AG08396 (cell line): ENCODE results near the gene PWWP2B.
A peak's percentile ranks its signal among the peaks of the same experiment; 100 is the strongest.
"Not testable (repeated sequence)": the region's sequence is repeated elsewhere in the genome, so short reads cannot be mapped to it uniquely, and the experiment has no call there.

ENCODE experiments used
- DNase-seq: peaks from one replicate; pipeline ENCODE4 v3.0.0; 2012; ENCODE audit warnings: low spot score, mixed read lengths

The PWWP2B gene

GRCh38 chr10:132382231-132382922 lies 14.6 kb upstream of the PWWP2B start:
- no peak for DNase-seq

GRCh38 chr10:132383101-132383500 lies 13.9 kb upstream of the PWWP2B start:
- DNase-seq = no peak

GRCh38 chr10:132383751-132384196 lies 13.2 kb upstream of the PWWP2B start:
- no peak for DNase-seq

- no peak for DNase-seq
Measured at GRCh38 chr10:132384618-132385388, 12.2 kb upstream of the PWWP2B start.

DNA sequence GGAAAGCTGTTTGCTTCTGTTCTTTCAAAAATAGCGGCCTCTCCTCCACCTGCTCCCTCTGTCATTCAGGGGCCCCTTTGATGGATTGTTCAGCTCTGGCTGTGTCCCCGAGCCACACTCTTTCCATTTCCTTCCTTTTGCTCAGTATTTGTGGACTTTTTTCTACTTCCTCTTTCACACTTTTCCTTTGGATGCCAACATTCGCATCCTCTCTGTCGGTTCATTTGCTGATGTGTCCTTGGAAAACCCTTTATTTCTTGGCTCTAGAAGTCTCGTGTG lies 11.7 kb upstream of the PWWP2B start:
- DNase-seq = no peak

DNA sequence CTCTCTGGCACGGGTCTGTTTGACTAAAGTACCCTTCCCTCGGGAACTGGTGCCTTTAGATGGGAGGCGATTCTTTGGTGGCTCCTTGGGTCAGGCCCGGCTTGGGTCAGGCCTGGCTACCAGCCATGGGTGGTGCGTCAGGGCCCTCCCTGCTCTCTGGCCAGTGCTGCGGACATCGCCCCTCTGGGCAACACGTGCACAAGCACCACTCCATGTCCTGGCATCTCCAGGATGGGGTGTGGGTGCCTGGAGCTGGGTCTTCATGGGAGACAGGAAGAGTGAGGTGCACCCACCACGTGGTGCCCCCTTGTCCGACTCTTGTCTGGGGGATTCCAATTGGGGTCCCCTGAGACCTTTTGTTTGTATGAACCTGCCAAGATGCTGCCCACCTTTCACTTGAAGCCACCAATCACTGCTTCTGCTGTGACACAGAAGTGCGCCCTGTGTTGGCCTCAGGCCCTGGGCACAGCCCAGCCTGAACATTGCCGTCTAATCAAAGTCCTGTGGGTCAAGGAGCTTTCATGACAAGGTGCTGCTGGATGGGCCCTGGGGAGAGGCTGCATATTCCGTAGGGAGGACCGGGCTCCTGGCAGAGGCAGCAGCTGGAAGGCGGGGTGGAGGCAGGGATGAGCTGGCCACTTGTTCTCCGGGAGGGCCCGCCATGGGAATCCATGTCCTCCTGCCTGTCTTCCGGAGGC lies 11.1 kb upstream of the PWWP2B start:
- DNase-seq = no peak

GRCh38 chr10:132386419-132386831 lies 10.6 kb upstream of the PWWP2B start:
- DNase-seq = no peak

DNA sequence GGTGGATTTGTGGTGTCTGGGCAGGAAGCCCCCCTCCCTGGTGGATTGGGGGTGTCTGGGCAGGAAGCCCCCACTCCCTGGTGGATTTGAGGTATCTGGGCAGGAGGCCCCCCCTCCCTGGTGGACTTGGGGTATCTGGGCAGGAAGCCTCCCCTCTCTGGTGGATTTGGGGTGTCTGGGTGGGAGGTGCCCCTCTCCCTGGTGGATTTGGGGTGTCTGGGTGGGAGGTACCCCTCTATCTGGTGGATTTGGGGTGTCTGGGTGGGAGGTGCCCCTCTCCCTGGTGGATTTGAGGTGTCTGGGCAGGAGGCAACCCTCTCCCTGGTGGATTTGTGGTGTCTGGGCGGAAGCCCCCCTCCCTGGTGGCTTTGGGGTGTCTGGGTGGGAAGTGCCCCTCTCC lies 10.1 kb upstream of the PWWP2B start:
- not testable (repeated sequence) for DNase-seq

- peak; percentile 94 for DNase-seq
Measured at GRCh38 chr10:132387764-132388210, 9.2 kb upstream of the PWWP2B start.

GRCh38 chr10:132388891-132389432 lies 8.0 kb upstream of the PWWP2B start:
- DNase-seq = peak; percentile 69

DNA sequence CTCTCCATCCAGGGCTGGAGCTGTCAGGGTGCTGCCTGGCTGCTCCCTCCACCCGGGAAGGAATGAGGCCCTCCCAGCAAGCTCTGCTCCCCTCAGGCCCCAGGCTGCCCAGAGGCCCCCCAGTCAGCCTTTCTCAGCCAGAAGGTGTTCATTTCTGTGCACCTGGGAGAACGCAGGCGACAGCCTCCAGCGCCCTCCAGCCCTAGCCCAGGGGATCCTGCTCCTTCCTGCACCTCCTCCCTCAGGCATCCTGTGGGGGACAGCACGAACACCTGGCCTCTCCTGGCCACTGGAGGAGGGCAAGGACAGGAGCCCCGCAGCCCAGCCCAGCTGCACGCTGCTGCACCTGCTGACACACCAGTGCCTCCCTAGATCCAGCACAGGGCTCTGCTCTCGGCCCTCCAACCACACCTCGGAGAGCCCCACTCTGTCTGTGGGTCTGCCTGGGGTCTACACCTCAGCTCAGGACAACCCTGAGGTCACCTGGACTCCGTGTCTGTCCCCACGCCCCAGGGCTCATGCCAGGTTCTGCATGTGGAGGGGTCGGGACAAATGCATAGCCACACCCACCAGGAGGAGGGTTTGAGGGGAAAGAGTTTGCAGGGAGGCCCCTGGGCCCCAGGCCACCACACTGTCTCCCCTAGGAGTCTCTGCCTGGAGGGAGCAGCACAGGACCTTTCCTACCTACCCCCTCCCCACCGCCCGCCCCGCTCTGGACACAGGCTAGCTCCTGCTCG lies 7.4 kb upstream of the PWWP2B start:
- DNase-seq = no peak

DNA sequence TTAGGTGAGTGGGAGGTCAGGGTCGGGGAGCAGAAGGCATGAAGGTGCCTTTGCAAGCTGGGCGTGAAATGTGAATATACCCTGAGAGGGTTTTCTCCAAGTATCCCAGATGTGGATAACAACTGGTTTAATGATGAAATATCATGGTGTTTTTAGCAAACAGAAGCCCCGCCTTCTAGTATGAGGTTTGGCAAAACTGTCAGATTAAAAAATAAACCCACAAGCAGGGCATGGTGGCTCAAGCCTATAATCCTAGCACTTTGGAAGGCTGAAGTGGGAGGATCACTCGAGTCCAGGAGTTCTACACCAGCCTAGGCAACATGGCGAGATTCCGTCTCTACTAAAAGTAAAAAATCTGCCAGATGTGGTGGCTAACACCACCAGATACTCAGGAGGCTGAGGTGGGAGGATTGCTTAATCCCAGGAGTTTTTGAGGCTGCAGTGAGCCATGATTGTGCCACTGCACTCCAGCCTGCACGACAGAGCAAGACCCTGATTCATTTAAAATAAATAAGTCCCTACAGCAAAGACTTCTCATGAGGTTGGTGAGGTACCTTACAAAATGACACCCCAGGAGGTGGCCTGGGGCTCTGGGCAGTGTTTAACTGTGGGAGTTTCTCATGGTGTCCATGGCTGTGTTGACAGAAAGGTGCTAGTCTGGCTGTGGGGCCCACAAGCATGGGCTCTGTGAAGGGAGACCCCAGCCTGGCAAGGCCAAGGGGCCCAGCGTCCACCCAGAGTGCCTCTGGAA lies 6.7 kb upstream of the PWWP2B start:
- DNase-seq = no peak

DNA sequence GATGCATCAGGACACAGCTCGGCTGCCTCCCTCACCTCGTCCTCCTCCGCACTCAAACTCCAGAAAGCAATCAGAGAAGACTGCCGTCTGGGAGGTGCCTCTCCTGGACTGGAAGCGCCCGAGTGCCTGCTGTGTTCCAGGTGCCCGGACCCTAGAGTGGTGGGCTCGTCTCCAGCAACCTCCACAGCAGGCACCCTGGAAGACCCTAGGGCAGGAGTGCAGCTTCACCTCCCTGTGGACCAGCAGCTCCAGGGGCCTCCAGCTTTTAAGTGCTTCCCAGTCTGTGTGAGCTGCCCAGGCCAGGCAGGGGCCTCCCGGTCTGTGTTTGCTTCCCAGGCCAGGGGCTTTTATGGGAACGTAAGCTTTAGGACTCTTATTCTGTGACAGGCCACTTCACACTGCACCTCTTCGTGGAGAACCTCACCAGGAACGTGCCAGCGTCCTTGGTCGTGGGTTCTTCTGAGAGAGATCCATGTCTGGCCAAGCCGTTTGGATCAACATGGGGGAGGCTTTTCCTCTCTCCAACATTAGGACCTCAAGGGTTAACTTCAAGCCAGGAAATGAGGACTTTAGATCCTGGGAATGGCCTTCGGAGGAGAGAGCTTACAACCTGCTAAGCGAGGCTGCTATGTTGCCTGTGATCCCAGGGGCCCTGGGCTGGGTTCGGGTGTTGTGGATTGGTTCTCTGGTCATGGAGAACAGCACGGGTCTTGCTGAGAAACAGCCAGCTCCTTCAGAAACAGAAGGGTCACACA lies 5.9 kb upstream of the PWWP2B start:
- no peak for DNase-seq

- no peak for DNase-seq
Measured at GRCh38 chr10:132391676-132392020, 5.4 kb upstream of the PWWP2B start.

DNA sequence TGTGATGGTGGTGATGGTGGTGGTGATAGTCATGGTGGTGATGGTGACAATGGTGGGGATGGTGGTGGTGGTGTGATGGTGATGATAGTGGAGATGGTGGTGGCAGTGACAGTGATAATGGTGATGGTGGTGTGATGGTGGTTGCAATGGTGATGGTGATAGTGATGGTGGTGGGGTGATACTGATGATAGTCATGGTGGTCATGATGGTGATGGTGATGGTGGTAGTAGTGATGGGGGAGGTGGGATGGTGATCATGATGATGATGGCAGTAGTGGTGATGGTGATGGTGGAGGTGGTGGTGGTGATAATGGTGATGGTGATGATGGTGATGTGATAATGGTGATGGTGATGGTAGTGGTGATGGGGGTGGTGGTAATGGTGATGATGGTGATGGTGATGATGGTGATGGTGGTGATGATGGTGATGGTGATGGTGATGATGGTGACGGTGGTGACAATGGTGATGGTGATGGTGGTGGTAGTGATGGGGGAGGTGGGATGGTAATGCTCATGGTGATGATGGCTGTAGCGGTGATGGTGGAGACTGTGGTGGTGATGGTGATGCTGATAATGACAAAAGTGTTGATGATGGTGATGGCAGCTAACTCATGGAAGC lies 4.7 kb upstream of the PWWP2B start:
- DNase-seq = no peak

- peak; percentile 66 for DNase-seq
Measured at GRCh38 chr10:132392811-132393694, 3.9 kb upstream of the PWWP2B start.

- no peak for DNase-seq
Measured at GRCh38 chr10:132393695-132394181, 3.3 kb upstream of the PWWP2B start.

DNA sequence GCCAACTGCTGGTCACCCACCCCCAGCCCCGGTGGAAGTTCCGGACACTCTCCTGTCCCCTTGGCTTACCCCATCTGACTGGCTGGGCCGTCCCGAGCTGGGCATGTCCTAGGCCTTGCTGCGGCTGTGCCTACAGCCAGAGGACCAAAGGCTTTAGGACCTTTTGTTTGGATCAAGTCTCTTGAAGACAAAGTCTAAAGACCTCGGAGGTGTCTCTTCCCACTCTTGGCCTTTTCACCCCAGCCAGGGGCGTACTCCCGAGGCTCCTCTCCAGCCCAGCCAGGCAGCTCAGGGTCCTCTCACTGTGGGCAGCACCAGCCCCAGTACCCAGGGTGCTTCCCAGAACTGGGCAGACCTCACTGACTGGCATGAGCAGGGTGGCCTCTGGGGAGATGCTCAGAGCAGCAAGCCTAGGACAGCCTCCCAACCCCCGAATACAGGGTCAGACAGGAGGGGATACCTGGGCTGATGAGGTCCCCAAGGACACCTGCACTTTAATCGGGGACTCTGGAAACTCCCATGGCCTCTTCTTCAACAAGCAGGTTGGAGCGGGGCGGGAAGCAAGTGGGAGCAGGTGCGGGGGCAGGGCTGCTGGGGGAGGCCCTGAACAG lies 2.7 kb upstream of the PWWP2B start:
- no peak for DNase-seq
